GM11168 (cell line): ENCODE results near the gene MSI2.
"Not testable (repeated sequence)": the region's sequence is repeated elsewhere in the genome, so short reads cannot be mapped to it uniquely, and the experiment has no call there.

Experiments
- in situ Hi-C: fragments of 300-500 bp; cut with MboI; formaldehyde crosslinking; loops from one replicate; pipeline ENCODE4 v1.12.0; 2022; ENCODE audit warnings: low sequenced_read_pairs; ENCODE audit not compliant: unreplicated experiment

The MSI2 gene

DNA sequence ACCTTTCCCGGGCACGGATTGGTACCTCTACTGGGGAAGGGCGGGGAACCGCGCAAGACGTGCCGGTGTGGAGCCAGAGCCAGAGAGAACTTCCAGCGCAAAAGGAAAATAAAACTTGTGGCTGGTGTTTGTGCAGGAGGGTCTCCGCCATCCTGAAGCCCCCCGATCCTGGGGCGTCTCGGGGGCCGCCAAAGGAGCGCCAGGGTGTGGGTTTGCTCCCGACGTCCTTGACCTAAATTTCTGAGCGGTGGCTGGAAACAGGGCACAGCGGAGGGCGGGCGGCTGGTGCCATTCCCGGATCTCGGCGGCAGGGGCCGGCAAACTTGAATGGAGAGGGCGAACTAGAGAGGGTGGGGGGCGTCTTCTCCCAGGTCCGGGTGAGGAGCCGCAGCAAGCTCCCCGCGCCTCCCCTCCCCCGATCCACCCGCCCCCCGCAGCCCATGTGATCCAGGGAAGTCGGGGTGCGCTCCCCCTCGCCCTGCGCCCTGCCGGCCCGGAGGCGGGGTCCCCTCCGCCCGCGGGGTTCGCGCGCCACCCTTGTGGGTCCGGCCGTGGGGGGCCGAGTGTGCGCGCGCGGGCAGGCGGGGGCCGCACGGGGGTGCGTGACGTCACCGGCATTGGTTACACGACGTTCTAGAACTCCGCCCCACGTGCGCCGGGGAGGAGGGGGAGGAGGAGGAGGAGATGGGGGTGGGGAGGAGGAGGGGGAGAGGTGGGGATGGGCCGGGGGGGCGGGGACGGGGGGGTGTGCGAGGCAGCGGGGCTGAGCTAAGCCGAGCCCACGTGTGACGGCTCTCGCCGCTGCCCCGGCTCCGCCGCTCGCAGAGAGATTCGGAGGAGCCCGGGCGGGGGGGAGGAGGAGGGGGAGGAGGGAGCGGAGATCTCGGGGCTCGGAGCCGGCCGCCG lies at the start of gene MSI2:
TSS of gene MSI2 (plus strand) at position 748 of the 906 bp plus-strand sequence. CDS start 220 bp downstream, outside the sequence.
- in situ Hi-C loops, result no loop called here

DNA sequence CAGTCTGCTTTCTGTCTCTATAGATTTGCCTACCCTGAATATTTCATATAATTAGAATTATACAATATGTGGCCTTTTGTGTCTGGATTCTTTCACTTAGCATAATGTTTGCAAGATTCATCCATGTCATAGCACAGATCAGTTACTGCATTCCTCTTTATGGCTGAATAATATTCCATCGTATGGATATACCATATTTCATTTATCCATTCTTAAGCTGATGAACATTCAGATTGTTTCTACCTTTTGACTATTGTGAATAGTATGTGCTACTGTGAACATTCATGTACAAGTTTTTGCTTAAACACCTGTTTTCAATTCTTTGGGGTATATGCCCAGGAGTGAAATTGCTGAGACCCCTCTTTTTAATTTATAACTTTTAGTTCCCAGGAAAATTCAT lies 49.4 kb upstream of the MSI2 start:
- in situ Hi-C loops, result no loop called here

DNA sequence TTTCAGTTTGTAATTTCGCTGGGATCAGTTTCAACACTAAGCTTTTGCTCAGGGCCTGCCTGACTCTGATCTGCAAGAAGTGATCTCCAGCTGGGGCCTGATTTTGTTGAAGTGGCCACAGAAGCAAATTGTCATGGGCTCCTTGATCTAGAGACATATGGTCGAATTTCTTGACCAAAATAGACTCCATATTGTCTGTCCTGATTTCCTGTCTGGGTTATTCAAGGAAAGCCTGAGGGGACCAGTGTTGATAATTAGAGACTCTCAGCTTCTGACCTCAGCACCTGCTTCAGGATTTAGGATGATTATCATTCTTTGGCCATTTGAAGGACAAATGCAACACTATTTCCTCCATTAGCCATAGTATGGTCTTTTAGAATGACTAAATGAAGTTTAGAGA lies 48.9 kb upstream of the MSI2 start:
- in situ Hi-C loops, result no loop called here

DNA sequence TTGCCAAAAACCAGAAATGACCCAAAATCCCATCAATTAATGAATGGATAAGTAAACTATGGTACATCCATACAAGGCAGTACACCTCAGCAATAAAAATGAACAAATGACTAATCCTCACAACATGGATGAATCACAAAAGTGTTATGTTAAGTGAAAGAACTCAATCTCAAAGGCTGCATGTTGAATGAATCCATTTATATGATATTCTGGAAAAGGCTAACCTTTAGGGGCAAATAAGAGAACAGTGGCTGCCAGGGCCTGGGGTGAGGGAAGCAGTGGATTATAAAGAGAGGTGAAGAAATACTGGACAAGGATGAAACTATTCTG lies 46.1 kb upstream of the MSI2 start:
- in situ Hi-C loops, result no loop called here

DNA sequence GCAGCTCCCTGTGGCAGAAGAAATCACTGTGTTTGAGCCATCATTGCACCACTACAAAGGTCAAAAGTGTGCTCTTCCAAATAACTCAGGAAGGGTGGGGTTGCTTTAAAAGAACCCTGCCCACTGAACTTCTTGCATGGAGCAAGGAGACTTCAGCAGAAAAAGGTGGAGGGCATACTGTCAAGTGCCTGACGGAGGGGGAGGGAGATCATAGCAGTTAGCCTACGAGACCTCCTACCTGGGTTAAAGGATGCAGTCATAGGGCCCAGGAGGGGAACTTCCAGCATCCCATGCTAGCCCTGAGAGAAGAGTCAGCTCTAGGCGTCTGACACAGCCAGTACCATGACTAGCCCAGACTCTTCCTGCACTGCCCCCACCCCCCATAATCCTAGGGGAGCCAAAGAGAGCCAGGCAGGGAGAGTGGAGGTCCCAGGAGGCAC lies 45.3 kb upstream of the MSI2 start:
- in situ Hi-C loops, result no loop called here

DNA sequence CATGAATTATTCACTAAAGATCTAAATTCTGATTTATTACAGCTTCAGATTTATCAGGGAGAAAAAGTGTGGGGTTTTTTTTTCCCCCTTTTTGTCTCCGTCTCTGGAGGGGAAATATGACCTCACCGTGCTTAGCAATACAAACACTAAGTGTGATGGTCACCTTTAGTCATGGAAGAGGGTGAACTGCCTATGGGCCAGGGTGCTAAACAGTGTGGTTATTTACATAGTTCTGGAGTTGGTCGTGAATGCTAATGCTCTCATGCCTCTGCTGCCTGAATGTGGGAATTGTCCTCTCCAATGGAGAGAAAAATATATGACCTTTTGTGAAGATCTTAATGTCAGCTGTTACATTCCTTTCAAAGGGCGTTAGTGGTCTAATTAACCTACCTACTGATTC lies 44.8 kb upstream of the MSI2 start:
- in situ Hi-C loops, result no loop called here

DNA sequence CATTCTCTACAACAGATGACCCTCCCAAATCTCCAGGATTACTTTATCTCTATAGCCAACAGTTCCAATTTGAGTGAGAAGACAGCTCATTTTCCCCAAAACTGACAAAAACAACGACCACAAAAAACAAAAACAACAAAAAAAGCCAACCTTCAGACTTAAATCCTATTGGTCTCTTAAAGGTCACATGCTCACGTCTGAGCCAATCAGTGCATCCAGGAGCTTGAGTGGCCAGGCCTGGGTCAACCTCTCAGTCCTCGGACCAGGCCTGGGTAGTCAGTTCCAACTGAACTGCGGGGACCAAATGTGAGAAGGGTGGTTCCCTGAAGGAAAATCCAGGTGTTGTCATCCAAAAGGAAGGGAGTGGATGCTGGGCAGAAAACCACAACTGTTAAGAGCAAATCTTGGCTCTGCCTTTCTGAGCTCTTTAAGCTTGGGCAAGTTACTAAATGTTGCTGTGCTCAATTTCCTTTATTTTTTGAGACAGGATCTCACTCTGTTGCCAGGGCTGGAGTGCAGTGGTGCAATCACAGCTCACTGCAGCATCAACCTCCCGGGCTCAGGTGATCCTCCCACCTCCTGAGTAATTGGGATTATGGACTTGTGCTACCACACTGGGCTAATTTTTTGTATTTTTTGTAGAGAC lies 43.0 kb upstream of the MSI2 start:
- in situ Hi-C loops, result no loop called here

DNA sequence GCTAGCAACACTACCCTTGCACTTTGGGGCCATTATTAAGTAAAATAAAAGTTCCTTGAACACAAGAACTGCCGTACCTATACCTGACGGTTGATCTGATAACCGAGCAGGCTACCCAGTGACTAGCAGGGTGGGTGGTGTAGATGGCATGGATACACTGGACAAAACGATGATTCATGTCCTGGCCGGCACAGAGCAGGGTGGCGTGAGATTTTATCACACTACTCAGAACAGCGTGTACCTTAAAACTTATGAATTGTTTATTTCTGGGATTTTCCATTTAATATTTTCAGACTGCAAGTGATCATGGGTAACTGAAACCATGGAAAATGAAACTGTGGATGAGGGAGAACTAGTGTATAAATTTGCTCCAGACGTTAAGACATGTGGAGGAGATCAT lies 41.0 kb upstream of the MSI2 start:
- in situ Hi-C loops, result no loop called here

DNA sequence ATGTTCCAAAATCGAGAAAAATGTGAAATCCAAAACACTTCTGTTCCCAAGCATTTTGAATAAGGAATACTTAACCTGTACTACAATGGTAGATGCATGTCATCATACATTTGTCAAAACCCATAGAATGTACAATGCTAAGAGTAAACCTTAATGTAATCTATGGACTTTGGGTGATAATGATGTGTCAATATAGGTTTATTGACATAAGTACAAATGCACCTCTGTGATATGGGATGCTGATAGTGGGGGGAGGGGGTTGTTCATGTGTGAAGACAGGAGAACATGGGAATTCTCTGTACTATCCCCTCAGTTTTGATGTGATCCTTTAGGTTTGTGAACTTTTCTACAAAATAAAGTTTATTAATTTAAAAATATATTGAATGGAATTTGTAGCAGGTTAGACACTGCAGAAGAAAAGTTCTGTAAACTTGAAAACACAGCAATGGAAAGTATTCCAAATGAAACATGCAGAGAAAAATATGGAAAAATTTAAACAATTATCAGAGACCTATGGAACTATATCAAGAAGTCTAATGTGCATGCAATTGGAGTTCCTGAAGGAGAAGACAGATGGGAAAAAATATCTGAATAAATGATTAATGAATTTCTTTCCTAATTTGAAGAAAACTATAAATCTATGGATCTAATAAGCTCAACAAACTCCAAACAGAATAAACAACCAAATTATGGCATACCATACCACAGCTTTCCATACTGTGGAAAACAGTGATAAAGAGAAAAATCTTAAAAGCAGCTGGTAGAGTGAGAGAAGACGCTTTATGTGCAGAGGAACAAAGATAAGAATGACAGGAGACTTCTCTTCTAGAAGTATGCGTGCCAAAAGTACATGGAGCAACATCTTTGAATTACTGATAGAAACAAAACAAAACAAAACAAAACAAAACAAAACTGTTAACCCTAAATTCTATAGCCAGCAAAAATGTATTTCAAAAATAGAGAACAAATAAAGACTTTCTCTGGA lies 34.7 kb upstream of the MSI2 start:
- in situ Hi-C loops, result no loop called here

DNA sequence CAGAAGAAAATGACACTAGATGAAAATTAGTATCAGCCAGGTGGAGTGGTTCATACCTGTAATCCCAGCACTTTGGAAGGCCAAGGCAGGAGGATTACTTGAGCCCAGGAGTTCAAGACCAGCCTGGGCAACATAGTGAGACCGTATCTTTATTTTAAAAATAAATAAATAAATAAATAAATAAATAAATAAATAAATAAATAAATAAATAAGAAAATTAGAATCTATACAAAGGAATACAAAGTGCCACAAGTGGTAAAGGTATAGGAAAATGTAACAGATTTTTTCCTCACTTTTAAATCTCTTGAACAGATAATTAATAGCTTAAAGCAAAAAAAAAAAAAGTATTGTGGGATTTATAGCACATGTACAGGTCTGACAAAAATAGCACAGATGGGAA lies 33.9 kb upstream of the MSI2 start:
- in situ Hi-C loops, result not testable (repeated sequence)

DNA sequence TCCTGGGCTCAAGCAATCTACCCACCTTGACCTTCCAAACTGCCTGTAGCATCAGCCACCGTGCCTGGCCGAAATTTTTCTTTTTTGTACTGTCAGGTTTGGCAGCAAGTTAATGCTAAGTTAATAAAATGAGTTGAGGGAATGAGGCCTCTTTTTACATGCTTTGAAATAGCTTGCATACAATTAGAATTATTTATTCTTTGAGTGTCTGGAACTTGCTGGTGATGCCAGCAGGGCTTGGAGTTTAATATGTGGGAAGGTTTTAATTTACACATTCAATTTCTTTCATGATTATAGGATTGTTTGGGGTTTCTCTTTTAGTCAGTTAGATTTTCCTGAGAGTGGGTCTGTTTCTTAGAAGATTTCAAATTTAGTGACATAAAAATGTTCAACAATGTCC lies 31.2 kb upstream of the MSI2 start:
- in situ Hi-C loops, result no loop called here

DNA sequence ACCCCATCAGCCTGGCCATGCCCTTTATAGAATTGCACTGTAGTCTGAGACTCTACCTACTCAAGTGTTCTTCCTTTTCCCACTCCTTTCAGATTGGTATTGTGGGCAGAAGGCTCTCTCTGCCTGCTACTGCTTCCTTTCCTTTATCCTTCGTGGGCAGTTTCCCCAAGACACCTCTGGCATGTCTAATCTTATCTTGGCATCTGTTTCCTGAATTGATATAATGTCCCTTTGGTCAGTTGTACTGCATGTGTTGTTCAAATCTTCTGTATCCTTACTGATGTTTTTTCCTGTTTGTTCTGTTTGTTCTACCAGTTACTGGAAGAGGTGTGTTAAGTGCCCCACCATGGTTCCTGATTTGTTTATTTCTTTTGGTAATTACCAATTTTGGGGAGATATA lies 29.5 kb upstream of the MSI2 start:
- in situ Hi-C loops, result no loop called here

DNA sequence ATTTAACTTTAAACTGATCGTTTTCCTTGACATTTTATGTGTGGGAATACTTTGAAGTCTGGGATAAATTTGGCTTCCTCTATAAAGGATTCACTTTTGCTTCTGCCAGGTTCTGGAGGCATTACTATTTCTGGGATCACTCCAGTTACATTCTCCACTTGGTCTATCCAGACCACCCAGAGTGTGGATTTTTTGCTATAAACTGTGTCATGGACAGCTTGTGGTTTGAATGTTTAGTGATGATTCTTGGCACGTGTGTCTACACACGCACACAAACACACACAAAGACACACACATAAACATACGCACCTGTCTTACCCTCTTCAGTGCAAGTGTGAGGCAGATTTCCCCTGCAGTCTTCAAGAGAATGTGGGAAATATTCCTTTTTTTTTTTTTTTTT lies 27.4 kb upstream of the MSI2 start:
- in situ Hi-C loops, result no loop called here

DNA sequence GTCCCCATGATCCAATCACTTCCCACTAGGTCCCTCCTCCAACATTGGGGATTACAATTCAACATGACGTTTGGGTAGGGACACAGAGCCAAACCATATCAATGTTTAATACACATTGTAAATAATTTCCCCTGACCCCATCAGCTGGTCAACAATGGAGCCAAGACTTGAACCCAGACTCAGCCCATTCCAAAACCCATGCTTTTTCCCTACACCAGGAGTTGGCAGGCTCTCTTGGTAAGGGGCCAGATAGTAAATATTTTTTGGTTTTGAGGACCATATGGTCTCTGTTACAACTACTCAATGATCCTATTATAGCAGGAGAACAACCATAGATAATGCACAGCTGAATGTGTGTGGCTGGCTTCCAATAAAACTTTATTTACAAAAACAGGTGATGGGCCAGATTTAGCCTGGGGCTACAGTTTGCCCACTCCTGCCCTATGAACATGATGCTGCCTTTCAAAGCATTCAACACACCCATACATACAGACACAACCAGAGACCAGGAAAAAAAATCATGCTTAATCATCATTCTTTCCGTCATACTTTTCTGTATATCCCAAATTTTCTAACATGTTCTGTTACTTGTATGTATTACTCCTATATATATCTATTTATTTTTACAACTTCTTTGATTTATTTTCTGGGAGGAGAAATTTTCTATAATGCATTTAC lies 22.1 kb upstream of the MSI2 start:
- in situ Hi-C loops, result no loop called here

DNA sequence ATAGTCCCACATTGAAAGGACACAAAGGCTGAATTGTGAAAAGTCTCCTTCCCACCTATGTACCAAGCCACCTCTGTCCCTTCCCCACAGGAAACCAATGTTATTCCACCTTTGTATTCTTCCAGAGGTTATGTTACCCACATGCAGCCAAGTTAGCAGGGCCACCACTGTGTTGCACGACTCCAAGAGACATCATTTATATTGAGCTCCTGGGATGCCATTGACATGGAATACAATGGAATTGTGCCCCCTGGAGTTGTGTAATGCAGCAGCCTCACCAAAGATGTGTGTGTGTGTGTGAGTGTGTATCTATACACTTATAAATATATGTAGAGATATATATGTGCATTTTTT lies 21.6 kb upstream of the MSI2 start:
- in situ Hi-C loops, result no loop called here

DNA sequence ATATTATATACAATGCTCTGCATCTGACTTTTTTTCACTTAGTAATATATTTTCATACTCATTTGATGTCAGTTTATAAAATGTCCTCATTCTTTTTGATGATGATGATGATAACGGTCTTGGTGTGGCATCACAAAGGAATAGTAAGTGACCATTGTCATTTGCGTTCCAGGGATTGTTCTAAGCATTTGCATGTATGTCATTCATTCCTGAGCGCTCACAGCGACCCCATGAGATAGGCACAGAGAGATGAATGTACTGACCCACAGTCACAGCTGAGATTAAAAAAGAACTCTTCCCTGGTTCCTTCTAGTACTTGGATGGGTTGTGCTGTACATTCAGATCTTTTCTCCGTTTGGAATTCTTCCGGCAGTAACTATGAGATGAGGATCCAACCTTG lies 21.2 kb upstream of the MSI2 start:
- in situ Hi-C loops, result no loop called here

DNA sequence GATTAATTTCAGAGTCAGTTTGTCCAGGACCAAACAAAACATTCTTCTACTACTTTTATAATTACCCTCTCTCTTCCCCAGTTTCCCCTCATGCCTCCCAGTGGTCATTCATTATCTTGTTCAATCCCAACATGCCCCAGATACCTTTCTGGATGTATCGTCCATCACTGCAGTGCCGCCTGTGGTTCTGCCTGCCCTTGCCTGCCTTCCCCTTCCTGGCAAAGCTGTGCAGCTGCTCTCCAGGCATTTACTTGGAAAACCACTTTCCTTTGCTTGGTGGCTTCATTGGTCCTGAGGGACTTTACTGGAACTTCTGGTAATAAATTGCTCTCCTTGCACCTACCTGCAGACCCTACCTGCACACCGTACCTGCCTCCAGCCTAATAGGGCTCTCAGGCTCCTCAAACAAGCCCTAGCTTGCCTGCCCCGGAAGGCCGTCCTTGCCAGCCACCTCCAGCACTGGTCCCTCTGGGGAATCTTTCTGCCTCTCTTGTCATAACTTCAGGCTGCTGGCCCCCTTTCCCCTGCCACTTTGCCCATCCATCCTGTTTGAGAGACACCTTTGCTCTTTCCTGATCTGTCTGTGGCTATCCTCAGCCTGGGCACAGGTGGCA lies 19.5 kb upstream of the MSI2 start:
- in situ Hi-C loops, result no loop called here

DNA sequence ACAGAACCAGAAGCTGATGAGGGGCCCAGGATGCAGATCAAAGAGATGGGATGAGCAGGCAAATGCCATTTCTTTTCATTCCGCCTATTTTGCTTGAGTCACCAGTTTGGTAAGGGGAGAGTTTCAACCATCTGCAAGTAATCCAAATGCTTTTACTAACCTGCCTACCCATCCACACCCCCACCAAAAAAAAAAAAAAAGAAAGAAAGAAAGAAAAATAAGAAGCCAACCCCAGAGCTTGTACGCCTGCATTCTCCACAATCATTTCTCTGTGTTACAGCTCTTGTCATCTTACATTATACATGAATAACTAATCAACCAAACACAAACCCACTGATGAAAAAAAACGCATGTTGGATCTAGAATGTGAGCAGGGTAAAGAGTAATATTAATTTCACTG lies 15.7 kb upstream of the MSI2 start:
- in situ Hi-C loops, result loop anchor here (5.0 to 10.0 kb wide), 2 partner anchors 167 to 504 kb away; partner anchors contain the start of gene CCDC182

DNA sequence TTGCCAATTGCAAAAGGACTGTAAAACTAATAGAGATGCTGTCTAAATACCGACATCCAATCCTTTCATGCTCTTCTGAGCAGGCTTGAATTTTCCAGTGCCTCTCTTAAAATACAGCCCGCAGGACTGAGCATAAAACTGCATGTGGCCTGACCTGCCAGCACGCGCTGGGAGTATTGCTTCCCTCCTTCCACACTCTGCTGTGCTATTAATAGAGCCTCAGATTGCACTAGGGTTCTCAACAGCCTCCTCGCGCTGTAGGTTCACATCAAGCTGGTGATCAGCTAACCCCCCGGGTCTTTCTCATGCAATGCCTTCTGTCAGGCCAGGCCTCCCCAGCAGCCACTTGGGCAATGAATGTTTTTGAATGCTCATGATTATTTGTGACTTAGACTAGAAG lies 14.2 kb upstream of the MSI2 start:
- in situ Hi-C loops, result loop anchor here (5.0 to 10.0 kb wide), 2 partner anchors 165 to 503 kb away; partner anchors contain the start of gene CCDC182
